HL-60 (cell line): ENCODE measurements around the gene NFASC.

Experiments
- CTCF ChIP-seq: IDR thresholded peaks from one replicate; pipeline ENCODE4 v1.5.1; 2011; ENCODE audit warnings: low read length, control low read depth, inconsistent platforms; ENCODE audit not compliant: insufficient read depth
- POLR2AphosphoS5 ChIP-seq: IDR thresholded peaks from 2 replicates; pipeline ENCODE4 v1.6.1; 2012; ENCODE audit warnings: low read depth

DNA sequence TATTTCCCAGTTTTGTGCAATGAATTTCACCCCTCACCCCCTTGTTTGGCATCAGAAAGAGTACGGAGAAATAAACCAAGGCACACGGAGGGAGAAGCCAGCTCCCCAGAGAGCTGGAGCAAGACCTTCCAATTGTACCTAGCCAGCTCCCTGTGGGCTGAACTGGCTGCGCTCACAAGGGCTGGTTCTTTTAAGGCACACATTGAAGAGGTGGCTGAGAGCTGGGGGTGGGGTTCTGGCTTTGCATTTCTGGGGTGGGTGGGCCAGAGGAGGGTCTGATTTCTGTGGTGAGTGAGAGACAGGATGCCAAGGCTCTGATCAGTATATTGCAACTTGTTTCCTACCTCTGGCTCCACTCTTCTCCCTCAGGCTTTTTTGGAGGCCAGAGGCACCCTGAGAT, 39.5 kb upstream of the NFASC start:
- TF ChIP-seq CTCF (no peak), POLR2AphosphoS5 (no peak)
